GM21619 (cell line): ENCODE data around the gene PPIB.
A peak's percentile ranks its signal among the peaks of the same experiment; 100 is the strongest.

ENCODE experiments used
- ATAC-seq: cut with Tn5 transposase; IDR thresholded peaks from one replicate; pipeline ENCODE4 v1.9.1; 2021; ENCODE audit not compliant: unreplicated experiment

Gene PPIB

GRCh38 chr15:64162869-64163658 is at the start of gene PPIB:
TSS of gene PPIB (minus strand) at chr15:64163022. CDS start at chr15:64162986, 36 bp downstream.
- ATAC-seq = peak; percentile 87

GRCh38 chr15:64211696-64212095 is 48.9 kb upstream of the PPIB start:
- no peak for ATAC-seq

GRCh38 chr15:64210371-64210770 is 47.5 kb upstream of the PPIB start:
- no peak for ATAC-seq

GRCh38 chr15:64209680-64210334 is 47.0 kb upstream of the PPIB start:
- ATAC-seq = no peak

GRCh38 chr15:64205202-64205601 is 42.4 kb upstream of the PPIB start:
- ATAC-seq = no peak

GRCh38 chr15:64197425-64197824 is 34.6 kb upstream of the PPIB start:
- ATAC-seq = no peak

GRCh38 chr15:64193971-64194370 is 31.1 kb upstream of the PPIB start:
- ATAC-seq = no peak

- no peak for ATAC-seq
Measured at GRCh38 chr15:64191971-64192830, 29.4 kb upstream of the PPIB start.

GRCh38 chr15:64187396-64188191 is 24.8 kb upstream of the PPIB start:
- no peak for ATAC-seq

GRCh38 chr15:64185146-64185911 is 22.5 kb upstream of the PPIB start:
- no peak for ATAC-seq

- no peak for ATAC-seq
Measured at GRCh38 chr15:64182859-64183370, 20.1 kb upstream of the PPIB start.

- ATAC-seq = peak; percentile 73
Measured at GRCh38 chr15:64180235-64180824, 17.5 kb upstream of the PPIB start.

GRCh38 chr15:64166102-64166890 is 3.5 kb upstream of the PPIB start:
- no peak for ATAC-seq

GRCh38 chr15:64164436-64164835 is 1.6 kb upstream of the PPIB start:
- no peak for ATAC-seq

- ATAC-seq = peak; percentile 3
Measured at GRCh38 chr15:64163659-64164362, 989 bp upstream of the PPIB start.

- peak; percentile 21 for ATAC-seq
Measured at GRCh38 chr15:64162478-64162868, 349 bp downstream of the PPIB start.

- ATAC-seq = no peak
Measured at GRCh38 chr15:64161688-64162477, 939 bp downstream of the PPIB start.
